Pons (tissue), 1 donor: ENCODE data around the gene GUCA2A.

Source experiments
- DNase-seq: peaks from one replicate; pipeline ENCODE4 v3.0.0-alpha.2; 2016; ENCODE audit warnings: low spot score

Gene GUCA2A

DNA sequence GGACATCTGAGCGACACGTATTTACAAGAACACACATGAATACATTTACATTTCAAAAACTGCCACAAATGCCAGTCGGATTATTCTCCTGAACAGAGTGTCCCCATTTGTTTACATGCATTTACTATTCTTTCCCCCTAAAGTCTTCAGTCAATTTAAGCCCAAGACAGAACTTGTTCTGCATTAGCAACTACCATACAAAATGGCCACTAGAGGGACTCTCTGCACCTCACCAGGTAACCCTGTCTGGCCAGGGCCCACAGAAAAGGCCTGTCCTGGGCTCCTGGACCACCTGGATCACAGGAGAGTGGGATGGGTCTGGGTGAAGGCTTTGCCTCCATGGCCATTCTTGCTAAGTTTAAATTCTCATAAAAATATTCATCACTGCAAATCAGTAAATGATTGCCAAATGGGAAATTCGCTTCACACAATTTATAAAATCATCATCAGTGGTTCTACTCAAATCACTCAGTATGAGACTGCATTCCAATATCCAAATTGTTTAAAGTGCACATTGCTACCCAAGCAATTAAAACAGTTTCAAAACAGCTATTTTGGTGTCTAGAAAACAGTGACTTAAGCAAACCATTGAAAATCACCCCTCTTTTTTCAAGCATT lies 12.5 kb upstream of the GUCA2A start:
- DNase-seq: peak; percentile 65

DNA sequence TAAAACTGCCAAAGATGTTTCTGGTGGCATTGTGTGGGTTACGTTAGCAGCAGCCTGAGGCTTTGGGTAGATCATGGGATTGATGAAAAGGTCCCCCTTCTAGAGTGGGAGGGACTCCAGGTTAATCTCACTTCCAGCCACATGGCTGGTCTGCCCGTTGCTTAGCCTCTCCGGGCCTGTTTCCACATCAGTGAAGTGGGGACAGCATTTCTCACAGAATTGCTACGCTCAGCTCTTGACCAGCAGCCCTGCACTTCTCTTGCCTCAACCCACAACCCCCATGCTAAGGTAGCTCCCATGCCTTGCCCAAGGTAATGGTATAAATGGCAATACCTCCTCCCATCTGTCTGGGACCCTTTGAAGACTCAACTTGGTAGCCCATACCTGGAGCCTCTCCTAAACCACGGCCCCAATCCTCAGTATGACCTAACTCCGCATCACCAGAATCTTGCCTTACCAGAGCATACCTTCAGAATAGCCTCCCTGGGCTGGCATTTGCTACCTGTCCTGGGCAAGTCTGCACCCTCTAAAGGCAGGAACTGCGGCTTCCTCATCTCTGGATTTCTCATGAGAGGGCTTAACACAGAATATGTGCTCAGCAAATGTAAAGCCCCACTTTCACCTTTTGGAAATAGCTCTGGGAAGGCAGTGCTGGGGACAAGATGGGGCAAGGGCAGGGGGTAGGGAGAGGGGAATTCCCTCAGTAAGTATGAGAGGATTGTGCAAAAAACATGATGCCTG lies 10.9 kb upstream of the GUCA2A start:
- DNase-seq: no peak

DNA sequence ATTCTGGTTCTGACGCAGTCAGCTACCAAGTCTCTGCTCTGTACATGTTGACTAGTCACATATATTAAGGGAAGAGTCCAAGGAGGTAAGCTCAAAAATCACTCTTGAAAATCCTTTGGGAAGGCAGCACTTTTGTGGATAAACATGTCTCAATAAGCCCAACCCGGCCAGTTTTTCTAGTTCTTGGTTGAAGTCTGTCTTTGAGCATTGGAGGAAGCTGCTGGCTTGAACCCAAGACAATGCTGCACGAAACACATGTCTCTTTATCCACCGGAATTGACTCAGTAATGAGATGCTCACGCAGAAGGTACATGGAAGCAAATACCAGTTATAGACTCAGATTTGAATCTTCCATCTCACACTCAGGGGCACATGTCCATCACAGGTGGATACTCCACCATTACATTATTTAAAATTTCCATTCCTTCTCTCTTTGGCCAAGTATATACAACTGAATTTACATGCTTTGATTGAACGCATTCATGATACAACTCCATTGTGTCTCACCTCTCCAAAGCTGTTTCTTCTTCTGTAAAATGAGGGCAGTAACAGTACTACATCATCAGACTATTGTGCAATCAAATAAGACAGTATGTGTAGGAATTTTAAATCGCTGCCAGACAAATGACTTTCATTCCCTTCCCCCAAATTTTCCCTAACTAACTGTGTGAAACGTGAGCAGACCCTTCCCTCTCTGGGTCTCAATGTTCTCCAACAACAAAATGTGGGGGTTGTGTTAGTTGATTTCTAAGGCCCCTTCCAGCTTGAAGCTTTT lies 9.6 kb upstream of the GUCA2A start:
- peak; percentile 34 for DNase-seq

DNA sequence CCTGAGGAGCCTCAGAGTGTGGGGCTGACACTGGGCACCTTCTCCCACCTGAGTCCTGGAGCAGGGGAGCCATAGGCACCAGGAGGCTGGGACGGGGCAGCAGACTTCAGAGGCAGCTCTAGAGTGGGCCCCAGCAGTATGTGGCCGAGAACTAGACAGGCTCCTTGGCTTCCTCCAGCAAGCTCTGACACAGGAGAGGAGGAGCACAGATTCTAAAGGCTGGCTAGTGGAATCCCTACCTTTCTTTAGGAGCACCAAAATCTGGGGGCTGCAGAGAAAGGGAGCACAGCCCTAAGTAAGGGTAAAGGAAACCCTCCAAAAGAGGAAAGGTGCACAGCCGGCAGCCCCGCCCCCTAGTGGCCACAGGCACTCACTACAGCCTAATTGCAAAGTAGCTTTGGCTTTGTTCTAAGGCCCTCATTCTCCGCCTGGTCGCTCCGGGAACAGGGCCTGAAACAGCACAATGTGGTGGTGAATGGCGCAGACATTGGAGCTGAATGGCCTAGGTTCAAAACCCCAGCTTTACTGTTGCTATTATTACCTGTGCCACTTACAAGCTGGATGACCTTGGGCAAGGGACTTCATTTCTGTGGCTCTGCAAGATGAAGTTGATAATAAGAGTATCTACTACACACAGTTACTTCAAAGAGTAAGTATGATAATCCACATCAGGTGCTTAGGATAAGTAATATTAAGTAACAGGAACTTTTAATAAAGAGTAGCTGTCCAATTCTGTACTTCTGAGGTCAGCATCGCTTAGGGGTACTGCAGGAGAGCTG lies 8.8 kb upstream of the GUCA2A start:
- DNase-seq: peak; percentile 51

DNA sequence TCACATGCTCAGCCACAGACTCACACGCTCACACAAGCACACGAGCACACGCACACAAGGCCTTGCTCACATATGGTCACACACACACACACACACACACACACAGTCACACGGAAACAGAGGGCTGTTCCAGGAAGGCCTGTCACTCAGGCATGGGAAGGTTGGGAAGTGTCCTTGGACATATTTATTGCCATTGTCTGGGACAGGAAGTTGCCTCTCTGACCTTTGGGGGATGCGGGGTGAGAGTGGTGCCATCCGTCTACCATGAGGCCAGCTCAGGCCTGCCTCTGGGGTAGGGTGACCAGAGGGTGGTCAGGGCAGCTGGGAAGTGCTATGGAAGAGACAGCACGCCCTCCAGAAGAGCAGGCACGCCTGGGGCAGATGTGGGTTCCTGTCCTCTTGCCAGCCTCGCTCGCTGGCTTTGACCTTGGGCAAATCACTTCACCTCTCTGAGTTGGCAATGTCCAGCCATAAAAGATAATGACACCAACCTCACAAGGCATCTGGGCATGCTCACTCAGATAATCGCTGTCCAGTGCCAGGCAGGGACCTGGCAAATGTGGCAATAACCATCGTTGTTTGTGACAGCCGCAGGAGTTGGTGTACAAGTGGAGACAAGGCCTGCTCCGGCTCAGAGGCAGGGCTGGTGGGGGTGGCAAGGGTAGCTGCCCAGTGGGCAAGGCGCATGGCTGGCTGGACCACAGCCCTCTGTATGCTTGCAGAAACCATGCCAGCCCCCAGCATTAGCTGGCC lies 8.0 kb upstream of the GUCA2A start:
- peak; percentile 19 for DNase-seq

DNA sequence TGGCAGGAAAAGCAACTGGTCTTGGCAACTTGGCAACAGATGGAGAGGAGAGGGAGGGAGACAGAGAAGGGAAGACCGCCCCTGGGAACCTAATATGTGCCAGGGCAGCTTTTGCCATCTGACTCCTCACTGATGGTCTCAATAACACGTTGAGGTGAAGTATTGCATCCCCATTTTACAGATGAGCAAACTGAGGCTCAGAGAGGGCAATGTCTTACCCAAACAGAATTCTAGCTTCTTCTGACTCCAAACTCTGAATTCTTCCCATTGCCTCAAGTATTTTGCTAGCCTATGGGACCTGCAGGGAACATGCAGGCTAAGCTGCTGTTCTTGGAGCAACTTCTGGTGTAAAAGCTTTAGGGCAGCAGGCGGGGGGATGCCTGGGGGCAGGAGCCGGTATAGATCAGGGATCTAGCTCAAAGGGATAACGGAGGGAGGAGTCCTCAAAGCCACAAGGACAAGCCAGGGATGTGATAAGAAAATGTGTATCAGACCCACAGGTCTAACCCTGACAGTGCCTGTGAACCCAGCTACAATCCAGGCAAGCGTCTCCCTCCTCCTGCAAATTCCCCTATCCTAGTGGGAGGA lies 7.2 kb upstream of the GUCA2A start:
- no peak for DNase-seq

DNA sequence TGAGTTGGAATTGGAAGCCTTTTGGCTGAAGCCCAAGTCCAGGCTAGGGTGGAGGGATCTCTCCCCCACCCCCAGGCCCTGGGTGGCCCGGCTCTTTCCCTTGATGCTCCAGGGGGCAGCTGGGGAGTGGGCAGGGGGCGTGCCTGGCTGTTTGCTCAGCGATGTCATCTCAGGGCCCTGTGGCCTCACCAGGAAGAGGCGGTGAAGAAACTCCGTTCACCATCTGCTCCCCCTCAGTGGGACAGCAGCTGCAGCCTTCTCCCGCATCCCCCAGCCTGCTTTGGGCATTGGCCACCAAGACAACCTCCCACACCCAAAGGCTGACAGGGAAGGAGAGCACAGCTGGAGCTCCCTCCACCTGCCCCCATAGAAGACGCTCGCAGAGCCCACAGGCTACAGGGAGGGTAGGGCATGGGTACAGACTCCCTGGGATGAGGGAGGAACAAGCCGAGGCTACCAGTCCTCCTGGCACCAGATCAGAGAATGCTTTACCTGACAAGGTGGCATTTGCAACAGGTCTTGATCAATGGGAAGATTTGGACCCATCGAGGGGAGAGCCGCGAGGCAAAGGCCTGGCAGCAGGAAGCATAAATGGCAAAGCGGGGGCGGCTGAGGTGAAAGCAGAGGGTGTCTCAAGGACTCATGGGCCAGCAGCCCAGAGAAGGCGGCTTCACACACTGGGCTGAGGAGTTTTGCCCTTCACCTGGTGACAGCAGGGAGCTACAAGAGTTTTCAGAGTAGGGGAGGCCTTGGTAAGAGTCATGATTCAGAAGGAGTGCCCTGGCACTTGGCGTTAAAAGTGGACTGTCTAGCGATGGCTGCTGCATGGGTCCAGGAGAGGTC lies 6.5 kb upstream of the GUCA2A start:
- DNase-seq: no peak

DNA sequence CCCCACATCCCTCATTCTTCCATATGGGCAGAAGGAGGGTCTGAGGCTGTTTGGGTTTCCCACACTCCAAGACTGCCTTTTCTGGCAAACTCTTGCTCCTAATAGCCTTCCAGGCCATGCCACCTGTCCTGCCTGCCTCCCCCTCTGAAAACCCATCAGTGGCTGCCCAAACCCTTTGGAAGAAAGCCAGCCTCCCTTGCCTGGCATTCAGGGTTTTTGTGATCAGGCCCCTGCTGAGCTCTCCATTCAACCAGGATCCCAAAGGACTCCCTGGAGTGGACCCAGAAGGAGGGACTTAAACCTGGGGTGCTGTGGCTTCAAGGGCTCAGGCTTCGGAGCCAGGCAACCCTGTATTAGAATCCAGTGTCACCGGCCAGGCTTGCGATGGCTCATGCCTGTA lies 4.2 kb upstream of the GUCA2A start:
- no peak for DNase-seq

DNA sequence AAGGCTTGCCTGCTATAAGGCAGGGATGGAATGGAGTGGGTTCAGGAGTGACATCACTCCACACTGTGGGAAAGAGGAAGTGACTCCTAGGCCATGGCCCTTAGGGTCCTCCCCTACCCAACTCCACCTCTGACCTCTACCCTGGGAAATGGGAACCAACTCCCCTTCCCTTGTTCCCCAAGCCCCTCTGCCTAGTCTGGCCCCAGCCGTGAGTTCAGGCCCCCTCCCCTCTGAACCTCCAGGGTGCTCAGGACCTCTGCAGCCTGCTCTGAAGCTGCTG lies 3.8 kb upstream of the GUCA2A start:
- no peak for DNase-seq

DNA sequence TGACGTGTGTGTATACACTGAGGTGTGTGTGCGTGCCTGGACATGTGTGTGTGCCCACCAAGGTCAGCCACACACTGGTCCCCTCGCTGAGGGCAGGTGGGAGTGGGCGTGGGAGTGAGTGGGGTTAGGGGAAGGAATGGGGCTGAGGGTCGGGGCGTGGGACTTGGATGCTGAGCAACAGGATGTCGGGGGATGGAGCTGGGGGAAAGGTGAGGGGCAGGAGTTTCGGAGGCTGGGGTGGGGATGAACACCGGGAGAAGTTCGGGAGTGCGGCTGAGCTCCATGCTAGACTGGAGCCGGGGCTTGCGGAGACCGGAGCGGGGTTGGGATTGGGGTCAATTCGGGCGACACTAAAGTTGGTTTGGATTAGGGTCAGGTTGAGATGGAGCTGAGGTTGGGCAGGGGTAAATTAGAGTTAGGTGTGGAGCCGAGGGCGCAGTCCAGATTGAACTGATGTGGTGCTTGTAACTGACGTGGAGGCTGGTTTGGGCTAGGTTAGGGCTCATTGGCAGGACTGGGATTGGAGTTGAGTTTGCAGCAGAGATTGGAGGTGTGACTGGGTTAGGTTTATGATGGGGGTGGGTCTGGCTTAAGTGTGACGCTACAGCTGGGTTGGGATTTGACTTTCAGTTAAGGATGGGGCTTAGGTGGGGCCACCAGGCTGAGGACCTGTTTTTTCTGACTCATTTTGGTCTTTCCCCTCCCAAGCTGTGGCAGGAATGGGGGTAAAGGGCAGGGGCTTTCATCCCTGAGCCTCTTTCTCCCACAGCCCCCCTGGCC lies 3.3 kb upstream of the GUCA2A start:
- no peak for DNase-seq

DNA sequence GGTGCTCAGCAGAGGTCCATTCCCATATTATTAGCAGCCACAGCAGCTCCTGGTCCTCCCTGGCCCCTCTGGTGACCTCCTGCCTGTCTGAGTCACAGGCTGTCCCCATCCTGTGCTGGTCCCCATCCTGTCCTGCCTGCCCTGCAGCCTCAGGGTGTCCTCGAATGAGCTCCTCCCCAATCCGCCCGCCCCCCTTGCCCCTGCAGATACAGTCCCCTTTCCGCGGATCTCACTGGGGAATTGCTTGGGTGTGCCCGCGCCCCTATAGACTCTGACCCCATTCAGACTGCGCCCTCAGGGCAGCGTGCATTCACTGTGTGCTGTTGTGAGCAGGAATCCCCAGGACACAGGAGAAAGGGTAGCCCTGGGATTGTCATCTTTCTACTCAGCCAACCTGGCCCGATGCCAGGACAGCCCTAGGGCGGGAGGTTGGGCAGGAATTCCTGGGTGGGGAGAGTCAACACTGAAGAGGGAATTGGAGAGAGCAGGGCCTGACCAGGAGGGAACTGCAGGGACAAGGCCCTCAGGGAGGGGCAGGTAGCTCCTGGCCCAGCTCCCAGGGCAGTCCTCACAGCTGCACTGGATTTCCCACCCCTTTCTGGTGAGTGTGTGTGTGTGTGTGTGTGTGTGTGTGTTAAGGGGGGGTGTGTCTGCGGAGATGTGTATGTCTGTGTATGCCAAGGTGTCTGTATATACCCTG lies 1.1 kb upstream of the GUCA2A start:
- no peak for DNase-seq

DNA sequence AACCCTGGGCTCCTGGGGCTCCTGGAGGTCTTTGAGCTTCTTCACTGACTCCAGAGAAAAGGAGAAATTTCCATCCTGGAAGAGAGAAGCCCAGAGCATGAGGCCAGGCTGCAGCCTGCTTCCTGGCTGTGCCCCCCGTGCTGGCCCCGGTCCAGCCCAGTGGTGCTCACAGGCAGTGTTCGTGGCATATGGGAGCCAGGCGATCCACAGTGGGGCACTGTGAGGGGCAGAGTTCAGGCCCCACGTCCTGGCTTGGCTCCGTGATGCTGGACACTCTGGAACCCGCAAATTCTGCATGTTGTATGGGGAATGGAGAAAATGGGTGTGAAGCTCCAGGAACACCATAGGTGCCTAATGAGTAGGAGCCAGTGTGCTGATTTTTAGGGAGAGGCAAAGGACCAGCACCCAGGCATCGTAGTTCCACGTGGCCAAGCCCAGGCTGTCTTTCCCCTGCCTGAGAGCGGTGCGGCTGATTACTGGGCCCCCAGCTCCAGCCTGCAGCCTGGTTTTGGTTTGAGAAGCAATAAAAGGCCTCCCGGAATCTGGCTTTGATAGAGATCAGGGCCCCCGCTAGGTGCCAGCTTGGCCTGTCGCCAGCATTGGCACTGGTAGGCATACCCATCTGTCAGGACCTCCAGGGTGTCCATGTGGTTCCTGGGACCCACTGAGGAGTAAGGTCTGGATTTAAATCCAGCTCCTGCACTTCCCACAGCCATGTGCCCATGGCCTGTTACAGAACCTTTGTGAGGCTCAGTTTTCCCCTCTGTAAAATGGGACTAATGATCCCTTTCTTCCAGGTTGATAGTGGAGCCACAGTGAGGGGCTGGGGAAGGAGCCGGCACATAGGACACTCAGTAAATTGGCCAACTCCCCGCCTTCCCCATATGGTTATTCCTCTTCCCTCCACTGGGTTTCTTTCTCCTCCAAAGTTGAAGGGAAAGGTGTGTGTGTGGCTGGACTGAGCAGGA lies 725 bp downstream of the GUCA2A start:
- no peak for DNase-seq

DNA sequence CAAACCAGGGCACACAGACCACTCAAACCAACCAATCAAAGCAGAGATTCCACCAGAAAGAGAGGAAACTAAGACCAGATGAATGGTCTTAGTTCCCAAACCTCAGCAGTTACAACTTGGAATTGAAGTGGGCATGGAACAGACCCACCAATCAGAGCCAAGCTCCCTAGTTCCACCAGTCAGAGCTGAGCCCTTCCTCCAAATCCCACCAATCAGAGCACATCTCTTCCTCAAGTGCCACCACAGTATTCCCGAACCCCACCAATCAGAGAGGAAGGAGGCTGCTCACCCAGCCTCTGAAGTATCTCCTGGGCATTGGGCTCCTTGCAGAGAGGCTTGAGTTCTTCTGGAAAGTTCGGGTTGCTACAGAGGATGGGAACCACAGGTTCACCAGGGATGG lies 1.4 kb downstream of the GUCA2A start:
- no peak for DNase-seq

DNA sequence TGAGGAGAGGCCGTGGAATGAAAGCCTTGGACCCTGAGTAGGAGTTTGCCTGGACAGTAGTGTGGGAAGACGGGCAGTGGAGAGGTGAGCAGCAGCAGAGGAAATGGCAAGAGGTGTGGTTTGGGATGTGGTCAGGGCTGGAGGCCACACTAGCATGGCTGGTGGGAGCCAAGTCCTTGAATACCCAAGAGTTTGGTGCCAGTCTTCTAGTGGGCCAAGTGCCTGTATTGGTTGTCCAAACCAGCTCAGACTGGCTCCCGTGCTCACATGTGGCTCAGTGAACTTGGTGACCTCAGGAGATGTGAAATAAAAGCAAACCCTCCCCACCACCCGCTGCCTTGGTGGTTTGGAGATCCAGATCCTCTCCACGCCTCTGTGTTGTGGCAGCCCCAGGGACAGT lies 2.4 kb downstream of the GUCA2A start:
- no peak for DNase-seq

DNA sequence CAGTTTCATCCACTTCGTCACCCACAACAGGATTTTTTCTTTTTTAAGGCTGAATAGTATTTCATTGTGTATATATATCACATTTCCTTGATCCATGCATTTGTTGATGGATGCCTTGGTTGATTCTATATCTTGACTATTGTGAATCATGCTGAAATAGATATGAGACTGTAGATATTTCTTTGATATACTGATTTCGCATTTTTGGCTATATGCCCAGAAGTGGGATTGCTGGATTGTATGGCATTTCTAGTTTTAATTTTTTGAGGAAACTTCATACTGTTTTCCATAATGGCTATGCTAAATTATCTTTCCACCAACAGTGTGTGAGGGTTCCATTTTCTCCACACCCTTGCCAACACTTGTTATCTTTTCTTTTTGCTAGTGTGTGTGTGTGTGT lies 6.4 kb downstream of the GUCA2A start:
- no peak for DNase-seq

DNA sequence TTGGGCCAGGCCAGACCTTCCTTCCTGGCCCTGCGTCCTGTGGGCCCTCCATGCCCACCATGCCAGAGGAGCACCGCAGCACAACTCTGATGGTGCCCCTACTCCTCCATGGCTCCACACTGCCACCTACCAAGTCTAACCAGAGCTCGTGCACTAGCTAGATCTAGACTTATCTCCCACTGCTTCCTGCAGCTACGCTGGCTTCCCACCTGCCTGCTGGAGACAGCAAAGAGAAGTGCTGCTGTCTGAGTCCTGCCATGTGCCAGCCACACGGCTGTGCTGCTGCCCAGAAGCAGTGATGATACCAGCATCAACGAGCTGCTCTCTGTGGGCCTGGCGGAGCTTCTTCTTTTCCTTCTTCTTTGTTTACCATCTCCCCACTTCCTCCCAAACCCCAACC lies 6.9 kb downstream of the GUCA2A start:
- no peak for DNase-seq

DNA sequence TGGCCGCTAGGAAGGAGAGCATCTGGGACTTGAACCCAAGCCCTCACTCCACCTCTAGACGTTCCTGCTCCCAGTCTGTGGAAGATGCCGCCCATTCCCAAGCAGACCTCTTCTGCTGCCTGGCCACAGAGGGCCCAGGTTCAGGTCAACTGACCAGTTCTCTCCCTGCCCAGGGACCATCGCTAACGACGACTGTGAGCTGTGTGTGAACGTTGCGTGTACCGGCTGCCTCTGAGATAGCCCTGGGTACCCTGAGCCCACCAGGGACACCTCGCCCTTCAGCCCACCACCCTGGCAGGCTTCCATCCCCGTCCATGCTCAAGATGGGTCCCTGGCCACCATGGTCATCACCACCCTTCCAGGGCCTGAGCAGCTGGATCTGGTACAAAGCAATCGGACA lies 9.2 kb downstream of the GUCA2A start:
- DNase-seq: no peak

DNA sequence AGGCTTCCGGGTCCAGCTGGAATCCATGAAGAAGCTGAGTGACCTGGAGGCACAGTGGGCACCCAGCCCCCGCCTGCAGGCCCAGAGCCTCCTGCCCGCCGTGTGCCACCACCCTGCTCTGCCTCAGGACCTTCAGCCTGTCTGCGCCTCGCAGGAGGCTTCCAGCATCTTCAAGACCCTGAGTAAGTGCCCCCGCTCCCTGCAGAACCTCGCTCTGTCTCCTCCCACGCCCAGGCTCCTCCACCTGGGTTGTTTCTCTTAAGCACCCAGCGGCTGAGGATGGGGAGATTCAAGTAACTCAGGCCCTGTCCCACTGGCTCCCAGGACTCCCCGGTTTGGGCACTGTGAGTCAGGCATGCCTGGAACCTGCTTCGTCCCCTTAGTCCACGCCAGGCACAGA lies 9.9 kb downstream of the GUCA2A start:
- DNase-seq: no peak
